GM12872 (cell line): ENCODE measurements around the gene INO80E.

Experiments used
- TF ChIP-seq, protein P1 (sequence below): IDR thresholded peaks from 3 replicates; pipeline ENCODE4 v1.5.1; 2011; ENCODE audit warnings: low read depth, mild to moderate bottlenecking, low read length, moderate library complexity; ENCODE audit not compliant: insufficient read depth

INO80E gene

DNA sequence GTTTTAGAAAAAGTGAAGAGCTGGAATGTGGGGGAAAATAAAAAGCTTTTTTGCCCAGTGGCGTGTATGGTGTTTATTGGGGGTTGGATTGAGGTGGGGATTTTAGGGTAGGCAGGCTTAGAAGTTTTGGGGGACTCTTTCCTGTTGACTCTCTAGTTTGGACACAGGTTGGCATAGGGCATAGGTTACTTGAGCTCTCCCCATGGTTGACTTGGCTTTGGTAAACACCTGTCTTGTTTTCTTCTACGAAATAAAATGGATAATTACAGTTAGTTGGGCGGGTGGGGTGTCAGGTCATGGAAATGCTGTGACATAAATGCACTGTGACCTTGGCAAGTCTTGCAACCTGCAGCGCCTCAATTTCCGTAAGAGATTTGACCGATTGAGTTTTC lies 23.1 kb upstream of the INO80E start:
- TF ChIP-seq, protein P1, sequence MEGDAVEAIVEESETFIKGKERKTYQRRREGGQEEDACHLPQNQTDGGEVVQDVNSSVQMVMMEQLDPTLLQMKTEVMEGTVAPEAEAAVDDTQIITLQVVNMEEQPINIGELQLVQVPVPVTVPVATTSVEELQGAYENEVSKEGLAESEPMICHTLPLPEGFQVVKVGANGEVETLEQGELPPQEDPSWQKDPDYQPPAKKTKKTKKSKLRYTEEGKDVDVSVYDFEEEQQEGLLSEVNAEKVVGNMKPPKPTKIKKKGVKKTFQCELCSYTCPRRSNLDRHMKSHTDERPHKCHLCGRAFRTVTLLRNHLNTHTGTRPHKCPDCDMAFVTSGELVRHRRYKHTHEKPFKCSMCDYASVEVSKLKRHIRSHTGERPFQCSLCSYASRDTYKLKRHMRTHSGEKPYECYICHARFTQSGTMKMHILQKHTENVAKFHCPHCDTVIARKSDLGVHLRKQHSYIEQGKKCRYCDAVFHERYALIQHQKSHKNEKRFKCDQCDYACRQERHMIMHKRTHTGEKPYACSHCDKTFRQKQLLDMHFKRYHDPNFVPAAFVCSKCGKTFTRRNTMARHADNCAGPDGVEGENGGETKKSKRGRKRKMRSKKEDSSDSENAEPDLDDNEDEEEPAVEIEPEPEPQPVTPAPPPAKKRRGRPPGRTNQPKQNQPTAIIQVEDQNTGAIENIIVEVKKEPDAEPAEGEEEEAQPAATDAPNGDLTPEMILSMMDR: no peak

DNA sequence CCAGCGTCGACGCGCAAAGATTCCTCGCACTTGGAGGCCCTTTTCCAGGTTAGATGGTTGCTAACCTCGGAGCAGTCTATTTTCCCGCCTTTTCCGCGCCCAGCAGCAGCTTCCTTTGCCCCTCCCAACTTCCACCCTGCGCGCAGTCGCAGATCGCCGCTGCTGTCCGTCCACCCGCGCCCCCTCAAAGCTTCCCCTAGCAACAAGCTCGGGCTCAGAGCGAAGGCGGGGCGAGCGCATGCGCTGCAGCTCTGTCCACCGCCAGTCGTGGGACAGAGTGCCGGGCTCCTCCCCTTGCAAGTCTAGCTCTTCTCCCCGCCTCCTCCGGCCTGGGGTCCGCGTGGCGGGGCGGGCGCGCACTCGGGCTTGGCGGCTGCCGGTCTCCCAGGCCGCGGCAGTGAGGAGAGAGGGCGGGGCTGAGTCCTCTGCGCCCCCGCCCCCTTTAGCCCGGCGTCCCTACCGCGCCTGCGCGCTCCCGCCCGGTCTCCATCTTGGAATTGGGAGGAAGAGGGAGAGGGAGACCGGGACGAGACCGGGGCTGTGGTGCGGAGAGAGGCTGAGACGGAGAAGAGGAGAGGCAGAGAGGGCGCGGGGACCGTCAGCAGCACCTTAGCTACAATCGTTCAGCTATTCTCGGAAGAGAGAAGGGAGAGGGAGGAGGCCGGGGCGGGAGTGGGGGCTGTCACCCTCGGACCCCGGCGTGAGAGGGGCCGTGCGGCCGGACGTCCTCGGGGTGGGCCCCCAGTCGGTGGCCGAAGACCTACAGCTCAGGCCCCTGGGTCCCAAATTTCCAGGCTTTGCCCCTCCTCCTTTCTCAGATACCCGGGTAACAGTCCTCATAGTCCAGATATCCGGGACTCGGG lies 22.4 kb upstream of the INO80E start, which contains the start of gene TAOK2:
Gene TAOK2 (plus strand): TSS at position 485 of the 863 bp plus-strand sequence. CDS start 3,905 bp downstream, outside the sequence.
- TF ChIP-seq, protein P1: no peak

DNA sequence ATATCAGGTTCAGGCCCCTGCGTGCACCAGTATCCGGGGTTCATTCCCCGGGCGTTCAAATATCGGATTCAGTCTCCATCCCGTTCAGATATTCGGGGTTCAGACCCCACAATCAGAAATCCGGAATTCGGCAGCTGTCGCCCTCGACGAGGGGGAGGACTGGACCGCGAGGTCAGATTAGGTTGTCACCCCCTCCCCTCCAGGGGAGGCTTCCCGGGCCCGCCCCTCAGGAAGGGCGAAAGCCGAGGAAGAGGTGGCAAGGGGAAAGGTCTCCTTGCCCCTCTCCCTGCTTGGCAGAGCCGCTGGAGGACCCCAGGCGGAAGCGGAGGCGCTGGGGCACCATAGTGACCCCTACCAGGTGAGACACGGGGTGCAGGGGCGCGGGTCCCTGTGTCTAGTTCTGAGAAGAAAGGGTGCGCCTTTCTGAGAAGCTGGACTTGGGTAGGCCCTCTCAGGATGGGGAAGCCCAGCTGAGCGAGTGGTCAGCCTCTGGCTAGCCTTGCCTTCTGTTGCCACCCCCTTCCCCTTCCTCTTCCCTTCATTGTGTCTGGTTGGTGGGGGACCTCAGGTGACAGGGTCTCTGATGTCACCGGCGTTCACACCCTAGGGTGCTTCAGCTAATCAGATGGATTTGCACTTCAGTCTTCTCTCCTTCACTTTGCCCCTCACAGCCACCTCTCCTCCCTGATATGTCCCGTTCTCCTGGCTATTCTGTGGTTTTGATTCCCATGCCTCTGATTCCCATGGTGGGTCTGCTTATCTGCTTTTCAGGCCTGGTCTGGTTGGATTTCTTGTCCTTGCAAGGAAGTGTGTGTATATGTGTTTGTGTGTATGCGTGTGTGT lies 21.5 kb upstream of the INO80E start:
- TF ChIP-seq, protein P1: no peak

DNA sequence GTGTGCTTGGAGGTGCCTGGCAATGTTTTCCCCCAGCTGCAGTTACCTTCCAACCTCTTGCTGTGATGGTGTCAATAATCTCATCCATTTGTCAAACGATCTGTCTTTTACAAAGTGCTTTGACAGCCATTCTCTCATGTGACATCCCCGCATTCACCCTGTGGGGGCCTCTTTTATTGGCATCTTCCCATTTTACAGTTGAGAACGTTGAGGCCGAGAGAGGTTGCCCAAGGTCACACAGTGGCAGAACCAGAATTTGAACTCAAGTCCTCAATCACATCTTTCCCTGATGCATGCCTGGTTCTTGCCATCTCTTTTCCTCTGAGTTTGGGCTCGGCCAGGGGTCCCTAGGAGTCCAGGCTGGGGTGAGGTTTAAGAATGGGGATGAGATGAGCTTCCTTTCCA lies 20.9 kb upstream of the INO80E start:
- TF ChIP-seq, protein P1: no peak

DNA sequence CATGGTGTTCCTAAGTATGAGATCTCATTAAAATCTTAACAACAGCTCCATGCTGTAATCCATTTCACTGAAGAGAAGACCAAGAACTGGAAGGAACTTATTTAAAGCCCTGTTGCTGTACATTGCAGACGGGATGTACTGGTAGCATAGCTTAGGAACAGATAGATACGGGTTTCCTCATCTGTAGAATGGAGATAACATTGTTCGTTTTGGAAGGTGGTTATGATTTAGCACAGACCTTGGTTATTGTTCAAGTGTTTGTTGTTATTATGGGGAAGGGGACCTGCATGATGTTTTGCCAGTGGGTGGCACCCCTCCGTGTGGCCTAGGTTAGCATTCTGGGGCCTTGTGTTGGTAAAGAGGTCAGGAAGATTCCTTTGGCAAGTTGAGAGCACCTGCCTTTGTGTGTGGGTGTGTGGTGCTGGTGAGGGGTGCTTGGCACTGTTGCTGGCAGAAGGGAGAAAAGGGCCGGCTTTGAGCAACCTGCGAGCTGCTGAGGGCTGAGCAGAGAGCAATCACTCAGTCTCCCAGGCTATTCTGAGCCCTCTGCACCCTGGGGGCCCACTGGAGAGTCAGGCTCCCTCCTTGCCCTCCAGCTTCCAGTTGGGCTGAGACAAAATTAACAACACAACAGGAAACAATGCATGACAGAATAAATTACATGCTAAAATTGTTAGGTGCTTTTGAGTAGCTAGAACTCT lies 20.1 kb upstream of the INO80E start:
- TF ChIP-seq, protein P1: no peak

DNA sequence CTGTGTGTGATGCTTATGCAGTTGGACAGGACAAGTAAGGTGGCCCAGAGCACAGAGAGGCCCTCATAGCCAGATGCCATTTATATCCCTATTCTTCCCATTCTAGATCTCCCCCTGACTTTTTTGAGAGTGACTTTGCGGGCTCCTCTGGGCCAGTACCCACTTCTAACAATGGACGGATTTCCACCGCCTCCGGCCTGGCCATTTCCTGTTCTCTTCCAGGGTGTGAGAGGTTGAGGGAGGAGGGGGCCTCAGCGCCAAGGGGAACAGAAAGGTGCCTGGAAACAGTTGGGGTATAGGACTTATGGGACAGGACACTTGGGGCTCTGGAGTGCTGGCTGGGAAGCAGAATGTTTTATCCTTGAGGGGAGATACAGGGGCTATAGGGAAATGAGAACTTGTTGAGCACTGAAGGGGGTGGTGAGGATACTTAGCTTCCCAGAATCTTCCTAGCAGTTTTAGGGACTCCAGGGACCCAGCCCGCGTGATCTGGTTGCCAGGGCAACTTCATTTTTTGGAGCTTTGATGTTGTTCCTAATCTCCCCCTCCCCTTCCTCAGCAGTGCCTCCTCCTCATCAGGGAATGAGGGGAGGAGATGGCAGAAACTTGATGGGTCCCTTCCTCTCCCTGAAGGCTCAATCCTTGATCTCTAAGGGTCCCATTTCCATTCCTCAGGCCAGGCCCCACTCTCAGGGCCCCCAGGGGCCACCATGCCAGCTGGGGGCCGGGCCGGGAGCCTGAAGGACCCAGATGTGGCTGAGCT lies 18.8 kb upstream of the INO80E start:
- TF ChIP-seq, protein P1: no peak

DNA sequence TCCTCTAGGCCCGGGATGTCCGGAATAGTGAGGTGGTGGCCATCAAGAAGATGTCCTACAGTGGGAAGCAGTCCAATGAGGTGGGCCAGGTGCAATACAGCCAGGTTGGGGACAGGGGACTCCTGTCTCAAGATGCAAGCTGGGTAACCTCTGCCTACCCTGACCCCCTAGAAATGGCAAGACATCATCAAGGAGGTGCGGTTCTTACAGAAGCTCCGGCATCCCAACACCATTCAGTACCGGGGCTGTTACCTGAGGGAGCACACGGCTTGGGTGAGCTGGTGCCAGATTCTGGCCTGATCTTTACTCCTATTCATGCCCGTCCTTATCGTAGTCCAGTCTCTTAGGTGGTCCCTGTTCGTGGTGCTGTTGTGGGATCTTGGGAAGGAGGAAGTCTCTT lies 18.0 kb upstream of the INO80E start:
- TF ChIP-seq, protein P1: no peak
